SK-N-SH treated with all-trans-retinoic acid at 6 μM for 48 hours (cell line): ENCODE measurements around the gene SAMD4A.

Experiments
- ATAC-seq: fragments of 200-7000 bp; cut with Tn5 transposase; 3 replicates; pipeline ENCODE4 v1.9.1; 2020; ENCODE audit warnings: mild to moderate bottlenecking, moderate library complexity
- ARNTL ChIP-seq: fragments of 450-650 bp; formaldehyde crosslinking; IDR thresholded peaks from 2 replicates; pipeline ENCODE4 v1.5.0; 2020; ENCODE audit warnings: low read depth, mild to moderate bottlenecking, moderate library complexity, borderline replicate concordance
- BACH2 ChIP-seq: fragments of 250-450 bp; sonication (Bioruptor Pico); IDR thresholded peaks from 2 replicates; pipeline ENCODE4 v1.9.0; 2021; ENCODE audit warnings: mild to moderate bottlenecking, borderline replicate concordance
- CSDC2 ChIP-seq: fragments of 250-450 bp; sonication (Bioruptor Pico); IDR thresholded peaks from 2 replicates; pipeline ENCODE4 v1.5.0; 2020; ENCODE audit warnings: mild to moderate bottlenecking, moderate library complexity
- GLIS3 ChIP-seq: fragments of 250-450 bp; sonication (Bioruptor Pico); IDR thresholded peaks from 2 replicates; pipeline ENCODE4 v1.5.0; 2020; ENCODE audit warnings: mild to moderate bottlenecking, moderate library complexity
- ISL1 ChIP-seq: fragments of 250-450 bp; sonication (Bioruptor Pico); IDR thresholded peaks from 2 replicates; pipeline ENCODE4 v2.1.2; 2022; ENCODE audit warnings: mild to moderate bottlenecking, moderate library complexity
- PPARA ChIP-seq: fragments of 250-450 bp; sonication (Bioruptor Pico); IDR thresholded peaks from 2 replicates; pipeline ENCODE4 v1.5.0; 2020; ENCODE audit warnings: mild to moderate bottlenecking, borderline replicate concordance
- SNAI2 ChIP-seq: fragments of 250-450 bp; sonication (Bioruptor Pico); IDR thresholded peaks from 2 replicates; pipeline ENCODE4 v1.5.0; 2020; ENCODE audit warnings: mild to moderate bottlenecking, moderate library complexity
- TCF4 ChIP-seq: fragments of 250-450 bp; sonication (Bioruptor Pico); IDR thresholded peaks from 2 replicates; pipeline ENCODE4 v1.8.0; 2021; ENCODE audit warnings: mild to moderate bottlenecking, moderate library complexity, borderline replicate concordance
- TOX ChIP-seq: fragments of 250-450 bp; sonication (Bioruptor Pico); IDR thresholded peaks from 2 replicates; pipeline ENCODE4 v1.8.0; 2021; ENCODE audit warnings: mild to moderate bottlenecking, moderate library complexity, borderline replicate concordance
- ZC3H10 ChIP-seq: fragments of 250-450 bp; sonication (Bioruptor Pico); IDR thresholded peaks from 2 replicates; pipeline ENCODE4 v1.5.1; 2021; ENCODE audit warnings: mild to moderate bottlenecking, moderate library complexity
- ZFP3 ChIP-seq: fragments of 250-450 bp; sonication (Bioruptor Pico); IDR thresholded peaks from 2 replicates; pipeline ENCODE4 v1.5.0; 2020; ENCODE audit warnings: mild to moderate bottlenecking, moderate library complexity
- ZFP30 ChIP-seq: fragments of 450-650 bp; formaldehyde crosslinking; IDR thresholded peaks from 2 replicates; pipeline ENCODE4 v1.5.0; 2022; ENCODE audit warnings: mild to moderate bottlenecking, moderate library complexity
- ZNF565 ChIP-seq: fragments of 450-650 bp; formaldehyde crosslinking; conservative IDR thresholded peaks from 2 replicates; pipeline ENCODE4 v1.5.0; 2020; ENCODE audit warnings: low read depth, mild to moderate bottlenecking, moderate library complexity
- ZNF70 ChIP-seq: fragments of 450-650 bp; formaldehyde crosslinking; IDR thresholded peaks from 2 replicates; pipeline ENCODE4 v1.5.0; 2020; ENCODE audit warnings: mild to moderate bottlenecking, moderate library complexity
- ZNF8 ChIP-seq: fragments of 450-650 bp; formaldehyde crosslinking; IDR thresholded peaks from 2 replicates; pipeline ENCODE4 v1.5.0; 2020; ENCODE audit warnings: mild to moderate bottlenecking, moderate library complexity
- TF ChIP-seq, protein P1 (sequence below): fragments of 250-450 bp; sonication (Bioruptor Pico); IDR thresholded peaks from 2 replicates; pipeline ENCODE4 v1.5.1; 2020; ENCODE audit warnings: low read depth, mild to moderate bottlenecking, moderate library complexity
- TF ChIP-seq, protein P2 (sequence below): fragments of 250-450 bp; sonication (Bioruptor Pico); IDR thresholded peaks from 2 replicates; pipeline ENCODE4 v1.8.0; 2020; ENCODE audit warnings: mild to moderate bottlenecking, moderate library complexity, borderline replicate concordance
- TF ChIP-seq, protein P3 (sequence below): fragments of 250-450 bp; sonication (Bioruptor Pico); IDR thresholded peaks from 2 replicates; pipeline ENCODE4 v1.8.0; 2021; ENCODE audit warnings: low read depth, mild to moderate bottlenecking, moderate library complexity, borderline replicate concordance
- TF ChIP-seq, protein P4 (sequence below): fragments of 250-450 bp; sonication (Bioruptor Pico); IDR thresholded peaks from 2 replicates; pipeline ENCODE4 v1.5.1; 2021; ENCODE audit warnings: mild to moderate bottlenecking, moderate library complexity
- TF ChIP-seq, protein P5 (sequence below): fragments of 250-450 bp; sonication (Bioruptor Pico); IDR thresholded peaks from 2 replicates; pipeline ENCODE4 v1.5.0; 2020; ENCODE audit warnings: mild to moderate bottlenecking, moderate library complexity

The SAMD4A gene

DNA sequence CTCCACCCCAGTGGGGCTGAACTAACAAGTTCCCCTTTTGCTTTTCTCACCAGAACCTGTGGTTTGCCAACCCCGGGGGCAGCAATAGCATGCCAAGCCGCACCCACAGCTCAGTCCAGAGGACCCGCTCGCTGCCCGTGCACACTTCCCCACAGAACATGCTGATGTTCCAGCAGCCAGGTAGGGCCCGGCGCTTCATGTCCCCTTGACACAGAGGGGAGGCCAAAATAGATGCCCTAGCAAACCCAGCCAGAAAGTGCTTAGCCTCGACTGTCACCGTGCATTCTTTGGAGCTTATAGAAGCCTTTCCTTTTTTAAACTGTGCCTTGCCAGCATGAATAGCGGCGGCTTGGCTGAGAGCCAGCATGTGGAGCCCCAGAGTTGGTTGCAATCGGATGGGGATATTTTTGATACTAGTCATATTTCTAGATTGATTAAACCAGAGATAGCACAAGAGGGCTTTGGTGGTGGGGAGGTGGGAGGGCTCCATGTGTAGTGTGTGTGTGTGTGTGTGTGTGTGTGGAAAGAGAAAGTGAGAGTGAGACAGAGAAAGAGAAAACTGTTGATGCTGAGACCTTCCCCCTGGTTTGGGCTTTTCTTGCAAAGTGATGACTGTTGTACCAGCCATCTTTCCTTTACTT, 209.6 kb downstream of the SAMD4A start:
- ATAC-seq: peak; percentile 37
- TF ChIP-seq ZFP3 (CRISPR knock-in tag) (no peak), TOX (CRISPR knock-in tag) (no peak), ISL1 (CRISPR knock-in tag) (no peak), ZNF70 (no peak), ZNF8 (CRISPR knock-in tag) (no peak), TCF4 (CRISPR knock-in tag) (no peak), BACH2 (CRISPR knock-in tag) (no peak), GLIS3 (CRISPR knock-in tag) (no peak), ARNTL (CRISPR knock-in tag) (no peak)
- TF ChIP-seq, protein P1, sequence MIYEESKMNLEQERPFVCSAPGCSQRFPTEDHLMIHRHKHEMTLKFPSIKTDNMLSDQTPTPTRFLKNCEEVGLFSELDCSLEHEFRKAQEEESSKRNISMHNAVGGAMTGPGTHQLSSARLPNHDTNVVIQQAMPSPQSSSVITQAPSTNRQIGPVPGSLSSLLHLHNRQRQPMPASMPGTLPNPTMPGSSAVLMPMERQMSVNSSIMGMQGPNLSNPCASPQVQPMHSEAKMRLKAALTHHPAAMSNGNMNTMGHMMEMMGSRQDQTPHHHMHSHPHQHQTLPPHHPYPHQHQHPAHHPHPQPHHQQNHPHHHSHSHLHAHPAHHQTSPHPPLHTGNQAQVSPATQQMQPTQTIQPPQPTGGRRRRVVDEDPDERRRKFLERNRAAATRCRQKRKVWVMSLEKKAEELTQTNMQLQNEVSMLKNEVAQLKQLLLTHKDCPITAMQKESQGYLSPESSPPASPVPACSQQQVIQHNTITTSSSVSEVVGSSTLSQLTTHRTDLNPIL: no peak
- TF ChIP-seq, protein P2, sequence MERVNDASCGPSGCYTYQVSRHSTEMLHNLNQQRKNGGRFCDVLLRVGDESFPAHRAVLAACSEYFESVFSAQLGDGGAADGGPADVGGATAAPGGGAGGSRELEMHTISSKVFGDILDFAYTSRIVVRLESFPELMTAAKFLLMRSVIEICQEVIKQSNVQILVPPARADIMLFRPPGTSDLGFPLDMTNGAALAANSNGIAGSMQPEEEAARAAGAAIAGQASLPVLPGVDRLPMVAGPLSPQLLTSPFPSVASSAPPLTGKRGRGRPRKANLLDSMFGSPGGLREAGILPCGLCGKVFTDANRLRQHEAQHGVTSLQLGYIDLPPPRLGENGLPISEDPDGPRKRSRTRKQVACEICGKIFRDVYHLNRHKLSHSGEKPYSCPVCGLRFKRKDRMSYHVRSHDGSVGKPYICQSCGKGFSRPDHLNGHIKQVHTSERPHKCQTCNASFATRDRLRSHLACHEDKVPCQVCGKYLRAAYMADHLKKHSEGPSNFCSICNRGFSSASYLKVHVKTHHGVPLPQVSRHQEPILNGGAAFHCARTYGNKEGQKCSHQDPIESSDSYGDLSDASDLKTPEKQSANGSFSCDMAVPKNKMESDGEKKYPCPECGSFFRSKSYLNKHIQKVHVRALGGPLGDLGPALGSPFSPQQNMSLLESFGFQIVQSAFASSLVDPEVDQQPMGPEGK: no peak

DNA sequence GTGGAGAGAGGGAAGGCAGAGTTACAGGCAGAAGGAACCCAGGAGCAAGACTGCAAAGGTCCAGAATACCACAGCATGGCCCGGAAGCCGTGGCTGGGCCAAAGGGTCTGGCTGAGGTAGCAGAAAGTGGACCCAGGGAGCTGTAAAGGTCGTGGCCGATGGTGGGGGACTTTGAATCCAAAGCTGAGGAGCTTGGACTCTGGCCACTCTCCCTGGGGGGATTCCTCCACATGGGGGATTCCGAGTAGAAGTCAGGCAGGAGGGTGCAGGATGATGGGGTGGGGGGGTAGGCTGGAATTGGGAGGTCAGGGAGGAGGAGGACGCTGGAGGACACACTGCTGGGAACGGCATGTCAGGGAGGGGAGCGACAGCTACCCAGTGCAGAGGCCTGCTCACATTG, 210.5 kb downstream of the SAMD4A start:
- no peak for ATAC-seq
- no peak for TF ChIP-seq ZC3H10 (CRISPR knock-in tag)

DNA sequence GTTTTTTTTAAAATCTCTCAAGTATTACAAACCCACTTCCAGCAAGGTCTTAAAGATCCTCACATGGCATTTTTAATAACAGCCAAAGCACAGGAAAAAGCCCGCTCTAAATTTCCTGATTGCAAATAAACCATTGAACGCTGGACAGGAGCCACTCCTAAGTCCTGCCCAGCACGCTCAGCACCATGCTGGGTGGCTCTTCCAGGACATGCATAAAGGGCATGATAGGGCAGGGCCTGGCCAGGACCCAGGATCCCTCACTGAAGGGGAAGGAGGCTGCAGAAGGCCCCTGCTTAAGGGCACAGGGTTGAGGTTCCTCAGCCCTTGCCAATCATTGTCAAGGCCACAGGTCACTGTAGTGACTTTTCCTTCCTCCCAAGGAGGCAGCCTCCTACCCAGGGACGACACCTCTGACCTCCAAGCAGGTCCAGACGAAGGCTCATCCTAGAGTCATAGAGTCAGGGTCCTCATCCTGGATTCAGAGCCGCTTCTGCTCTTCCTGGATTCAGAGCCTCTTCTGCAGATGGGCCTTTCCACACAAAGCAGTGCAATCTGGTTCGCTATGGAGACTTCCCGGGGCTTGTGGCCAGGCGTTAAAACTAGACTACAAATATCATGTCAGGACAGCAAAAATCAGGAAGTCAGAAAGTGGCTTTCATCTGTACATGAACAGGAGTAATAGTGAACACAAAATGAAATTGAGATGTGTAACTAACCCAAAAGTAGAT, 211.9 kb downstream of the SAMD4A start:
- ATAC-seq: no peak
- TF ChIP-seq ZFP3 (CRISPR knock-in tag) (no peak), ARNTL (CRISPR knock-in tag) (no peak), GLIS3 (CRISPR knock-in tag) (no peak), CSDC2 (CRISPR knock-in tag) (no peak), BACH2 (CRISPR knock-in tag) (no peak), ZNF565 (CRISPR knock-in tag) (no peak), PPARA (no peak), ZC3H10 (CRISPR knock-in tag) (no peak)
- TF ChIP-seq, protein P3, sequence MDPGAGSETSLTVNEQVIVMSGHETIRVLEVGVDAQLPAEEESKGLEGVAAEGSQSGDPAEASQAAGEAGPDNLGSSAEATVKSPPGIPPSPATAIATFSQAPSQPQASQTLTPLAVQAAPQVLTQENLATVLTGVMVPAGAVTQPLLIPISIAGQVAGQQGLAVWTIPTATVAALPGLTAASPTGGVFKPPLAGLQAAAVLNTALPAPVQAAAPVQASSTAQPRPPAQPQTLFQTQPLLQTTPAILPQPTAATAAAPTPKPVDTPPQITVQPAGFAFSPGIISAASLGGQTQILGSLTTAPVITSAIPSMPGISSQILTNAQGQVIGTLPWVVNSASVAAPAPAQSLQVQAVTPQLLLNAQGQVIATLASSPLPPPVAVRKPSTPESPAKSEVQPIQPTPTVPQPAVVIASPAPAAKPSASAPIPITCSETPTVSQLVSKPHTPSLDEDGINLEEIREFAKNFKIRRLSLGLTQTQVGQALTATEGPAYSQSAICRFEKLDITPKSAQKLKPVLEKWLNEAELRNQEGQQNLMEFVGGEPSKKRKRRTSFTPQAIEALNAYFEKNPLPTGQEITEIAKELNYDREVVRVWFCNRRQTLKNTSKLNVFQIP (CRISPR knock-in tag): no peak
- TF ChIP-seq, protein P4, sequence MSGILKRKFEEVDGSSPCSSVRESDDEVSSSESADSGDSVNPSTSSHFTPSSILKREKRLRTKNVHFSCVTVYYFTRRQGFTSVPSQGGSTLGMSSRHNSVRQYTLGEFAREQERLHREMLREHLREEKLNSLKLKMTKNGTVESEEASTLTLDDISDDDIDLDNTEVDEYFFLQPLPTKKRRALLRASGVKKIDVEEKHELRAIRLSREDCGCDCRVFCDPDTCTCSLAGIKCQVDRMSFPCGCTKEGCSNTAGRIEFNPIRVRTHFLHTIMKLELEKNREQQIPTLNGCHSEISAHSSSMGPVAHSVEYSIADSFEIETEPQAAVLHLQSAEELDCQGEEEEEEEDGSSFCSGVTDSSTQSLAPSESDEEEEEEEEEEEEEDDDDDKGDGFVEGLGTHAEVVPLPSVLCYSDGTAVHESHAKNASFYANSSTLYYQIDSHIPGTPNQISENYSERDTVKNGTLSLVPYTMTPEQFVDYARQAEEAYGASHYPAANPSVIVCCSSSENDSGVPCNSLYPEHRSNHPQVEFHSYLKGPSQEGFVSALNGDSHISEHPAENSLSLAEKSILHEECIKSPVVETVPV (CRISPR knock-in tag): no peak
- TF ChIP-seq, protein P1: no peak

DNA sequence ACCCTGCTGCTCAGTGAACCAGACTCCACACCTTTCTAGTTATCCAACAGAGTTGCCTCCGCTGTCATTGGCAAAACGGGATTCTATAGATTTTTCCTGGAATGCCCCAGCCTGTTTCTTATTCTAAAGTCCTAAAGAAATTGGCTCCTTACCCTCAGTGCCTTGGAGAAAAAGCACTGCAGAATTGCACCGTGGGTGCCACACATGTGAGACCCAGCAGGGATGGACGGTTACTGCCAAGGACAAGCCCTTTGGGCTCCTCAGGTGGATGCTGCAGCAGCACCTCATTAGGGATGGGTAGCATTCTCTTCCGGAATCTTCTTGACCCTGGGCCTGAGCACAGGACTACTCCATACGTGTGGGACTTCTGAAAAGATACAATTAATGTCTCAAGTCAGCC, 214.2 kb downstream of the SAMD4A start:
- ATAC-seq: no peak
- TF ChIP-seq ZNF8 (CRISPR knock-in tag) (no peak), ZFP30 (CRISPR knock-in tag) (no peak), ZC3H10 (CRISPR knock-in tag) (no peak), BACH2 (CRISPR knock-in tag) (no peak), ZFP3 (CRISPR knock-in tag) (no peak), SNAI2 (CRISPR knock-in tag) (no peak), GLIS3 (CRISPR knock-in tag) (no peak), ARNTL (CRISPR knock-in tag) (no peak), CSDC2 (CRISPR knock-in tag) (no peak)
- TF ChIP-seq, protein P5, sequence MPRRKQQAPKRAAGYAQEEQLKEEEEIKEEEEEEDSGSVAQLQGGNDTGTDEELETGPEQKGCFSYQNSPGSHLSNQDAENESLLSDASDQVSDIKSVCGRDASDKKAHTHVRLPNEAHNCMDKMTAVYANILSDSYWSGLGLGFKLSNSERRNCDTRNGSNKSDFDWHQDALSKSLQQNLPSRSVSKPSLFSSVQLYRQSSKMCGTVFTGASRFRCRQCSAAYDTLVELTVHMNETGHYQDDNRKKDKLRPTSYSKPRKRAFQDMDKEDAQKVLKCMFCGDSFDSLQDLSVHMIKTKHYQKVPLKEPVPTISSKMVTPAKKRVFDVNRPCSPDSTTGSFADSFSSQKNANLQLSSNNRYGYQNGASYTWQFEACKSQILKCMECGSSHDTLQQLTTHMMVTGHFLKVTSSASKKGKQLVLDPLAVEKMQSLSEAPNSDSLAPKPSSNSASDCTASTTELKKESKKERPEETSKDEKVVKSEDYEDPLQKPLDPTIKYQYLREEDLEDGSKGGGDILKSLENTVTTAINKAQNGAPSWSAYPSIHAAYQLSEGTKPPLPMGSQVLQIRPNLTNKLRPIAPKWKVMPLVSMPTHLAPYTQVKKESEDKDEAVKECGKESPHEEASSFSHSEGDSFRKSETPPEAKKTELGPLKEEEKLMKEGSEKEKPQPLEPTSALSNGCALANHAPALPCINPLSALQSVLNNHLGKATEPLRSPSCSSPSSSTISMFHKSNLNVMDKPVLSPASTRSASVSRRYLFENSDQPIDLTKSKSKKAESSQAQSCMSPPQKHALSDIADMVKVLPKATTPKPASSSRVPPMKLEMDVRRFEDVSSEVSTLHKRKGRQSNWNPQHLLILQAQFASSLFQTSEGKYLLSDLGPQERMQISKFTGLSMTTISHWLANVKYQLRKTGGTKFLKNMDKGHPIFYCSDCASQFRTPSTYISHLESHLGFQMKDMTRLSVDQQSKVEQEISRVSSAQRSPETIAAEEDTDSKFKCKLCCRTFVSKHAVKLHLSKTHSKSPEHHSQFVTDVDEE (CRISPR knock-in tag): no peak
- TF ChIP-seq, protein P4 (CRISPR knock-in tag): no peak
- TF ChIP-seq, protein P3 (CRISPR knock-in tag): no peak
